Astrocyte (in vitro differentiated cells and primary cell): ENCODE results near the gene DHTKD1.

Experiments
- EZH2 ChIP-seq: IDR thresholded peaks from 2 replicates; pipeline ENCODE4 v1.6.1; 2012; ENCODE audit warnings: mild to moderate bottlenecking, low read length, inconsistent platforms; ENCODE audit not compliant: insufficient read depth
- TF ChIP-seq, protein P1 (sequence below): IDR thresholded peaks from 2 replicates; pipeline ENCODE4 v1.5.1; 2011; ENCODE audit warnings: low read depth, mild to moderate bottlenecking, inconsistent platforms, low read length, moderate library complexity; ENCODE audit not compliant: insufficient read depth

DNA sequence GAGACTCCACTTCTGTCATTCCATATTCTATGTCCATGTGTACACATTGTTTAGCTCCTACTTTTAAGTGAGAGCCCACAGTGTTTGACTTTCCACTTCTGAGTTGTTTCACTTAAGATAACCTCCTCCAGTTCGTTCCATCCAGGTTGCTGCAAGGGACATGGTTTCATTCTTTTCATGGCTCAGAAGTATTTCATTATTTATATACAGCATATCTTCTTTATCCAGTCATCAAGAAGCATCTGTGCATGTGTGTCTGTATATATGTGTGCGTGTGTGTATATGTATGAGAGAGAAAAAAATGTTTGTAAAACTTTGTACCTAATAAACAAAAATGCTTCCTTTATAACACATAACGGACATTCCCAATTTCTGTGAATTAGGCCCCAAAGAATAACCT is 66.9 kb downstream of the DHTKD1 start:
- TF ChIP-seq, protein P1, sequence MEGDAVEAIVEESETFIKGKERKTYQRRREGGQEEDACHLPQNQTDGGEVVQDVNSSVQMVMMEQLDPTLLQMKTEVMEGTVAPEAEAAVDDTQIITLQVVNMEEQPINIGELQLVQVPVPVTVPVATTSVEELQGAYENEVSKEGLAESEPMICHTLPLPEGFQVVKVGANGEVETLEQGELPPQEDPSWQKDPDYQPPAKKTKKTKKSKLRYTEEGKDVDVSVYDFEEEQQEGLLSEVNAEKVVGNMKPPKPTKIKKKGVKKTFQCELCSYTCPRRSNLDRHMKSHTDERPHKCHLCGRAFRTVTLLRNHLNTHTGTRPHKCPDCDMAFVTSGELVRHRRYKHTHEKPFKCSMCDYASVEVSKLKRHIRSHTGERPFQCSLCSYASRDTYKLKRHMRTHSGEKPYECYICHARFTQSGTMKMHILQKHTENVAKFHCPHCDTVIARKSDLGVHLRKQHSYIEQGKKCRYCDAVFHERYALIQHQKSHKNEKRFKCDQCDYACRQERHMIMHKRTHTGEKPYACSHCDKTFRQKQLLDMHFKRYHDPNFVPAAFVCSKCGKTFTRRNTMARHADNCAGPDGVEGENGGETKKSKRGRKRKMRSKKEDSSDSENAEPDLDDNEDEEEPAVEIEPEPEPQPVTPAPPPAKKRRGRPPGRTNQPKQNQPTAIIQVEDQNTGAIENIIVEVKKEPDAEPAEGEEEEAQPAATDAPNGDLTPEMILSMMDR: no peak
- TF ChIP-seq EZH2: no peak
